Sigmoid colon (tissue), 7 donors: ENCODE measurements around the gene LIMS2. TPM values are rescaled to one million over a fixed set of nuclear protein-coding genes. Genes with fewer than 3 reads are reported as not detected.

Experiments used
- DNase-seq: peaks from one replicate; pipeline ENCODE4 v3.0.0-alpha.2; 2019
- H3K27ac ChIP-seq, 4 donors: fragments of 200-600 bp; sonication (generic); one replicate each; pipeline ENCODE4 v1.5.1; 2016 to 2019; ENCODE audit warnings: mild to moderate bottlenecking in 1 of 4
- H3K27me3 ChIP-seq, 3 donors: fragments of 200-600 bp; sonication (generic); one replicate each; pipeline ENCODE4 v1.5.1; 2019; ENCODE audit warnings: mild to moderate bottlenecking in 1 of 3
- H3K36me3 ChIP-seq, 4 donors: fragments of 200-600 bp; sonication (generic); one replicate each; pipeline ENCODE4 v1.5.1; 2016 to 2019
- H3K4me1 ChIP-seq, 4 donors: fragments of 200-600 bp; sonication (generic); one replicate each; pipeline ENCODE4 v1.5.1; 2017 to 2019
- H3K4me3 ChIP-seq, 4 donors: fragments of 200-600 bp; sonication (generic); one replicate each; pipeline ENCODE4 v1.5.1; 2017 to 2019; ENCODE audit warnings: mild to moderate bottlenecking in 2 of 4, moderate library complexity in 1 of 4
- H3K9me3 ChIP-seq, 4 donors: fragments of 200-600 bp in 3 of 4; sonication (generic) in 3 of 4; one replicate each; pipeline versions ENCODE4 v1.5.1 to v1.6.1; 2013 to 2019
- EP300 ChIP-seq, 4 donors: sonication (generic); formaldehyde crosslinking; IDR thresholded peaks; one replicate each; pipeline ENCODE4 v1.6.1; 2017; ENCODE audit warnings: antibody characterized with exemption in 4 of 4
- POLR2A ChIP-seq, 2 donors: fragments of 450-650 bp; IDR thresholded peaks; one replicate each; pipeline ENCODE4 v1.6.1; 2016; ENCODE audit warnings: antibody characterized with exemption in 2 of 2, mild to moderate bottlenecking in 2 of 2, moderate library complexity in 2 of 2
- POLR2AphosphoS5 ChIP-seq, 4 donors: sonication (generic); formaldehyde crosslinking; IDR thresholded peaks; one replicate each; pipeline ENCODE4 v1.6.1; 2017; ENCODE audit warnings: antibody characterized with exemption in 4 of 4
- WGBS, 2 donors: extraction: QIAGEN DNeasy Blood & Tissue Kit; methylation state at CpG; one replicate each; pipeline ENCODE4 v1.1.7; 2013; 5-methylcytosine and 5-hydroxymethylcytosine counted together
- intact Hi-C: fragments of 100-400 bp; cut with DNase I; formaldehyde crosslinking; loops from one replicate; pipeline ENCODE4 v1.15.1; 2023
- polyA plus RNA-seq, 3 donors: library from polyadenylated mRNA; stranded (reverse); fragments of 200-250 nt; gene quantifications; one replicate each; pipeline ENCODE4 v1.2.3, GENCODE V29; 2013
- total RNA-seq, 4 donors: library from RNA; depleted of rRNA; stranded (reverse); fragments of >200 nt; gene quantifications; one replicate each; pipeline ENCODE4 v1.1.0, GENCODE V29; 2016
- TF ChIP-seq, protein P1 (sequence below), 4 experiments: fragments of 450-650 bp in 3 of 4; fragments of 200-600 bp in 1 of 4; IDR thresholded peaks; one replicate each; pipeline ENCODE4 v1.5.1; 2016 to 2019; ENCODE audit warnings: antibody characterized with exemption in 4 of 4, mild to moderate bottlenecking in 3 of 4, moderate library complexity in 2 of 4
- donor health status: healthy with polysubstance abuse.
- donor health status: Bipolar disorder and iron deficiency.
- donor health status: healthy.

The LIMS2 gene
- total and polyA plus RNA-seq, 7 donors: 3.2 to 357 (median 125) TPM

DNA sequence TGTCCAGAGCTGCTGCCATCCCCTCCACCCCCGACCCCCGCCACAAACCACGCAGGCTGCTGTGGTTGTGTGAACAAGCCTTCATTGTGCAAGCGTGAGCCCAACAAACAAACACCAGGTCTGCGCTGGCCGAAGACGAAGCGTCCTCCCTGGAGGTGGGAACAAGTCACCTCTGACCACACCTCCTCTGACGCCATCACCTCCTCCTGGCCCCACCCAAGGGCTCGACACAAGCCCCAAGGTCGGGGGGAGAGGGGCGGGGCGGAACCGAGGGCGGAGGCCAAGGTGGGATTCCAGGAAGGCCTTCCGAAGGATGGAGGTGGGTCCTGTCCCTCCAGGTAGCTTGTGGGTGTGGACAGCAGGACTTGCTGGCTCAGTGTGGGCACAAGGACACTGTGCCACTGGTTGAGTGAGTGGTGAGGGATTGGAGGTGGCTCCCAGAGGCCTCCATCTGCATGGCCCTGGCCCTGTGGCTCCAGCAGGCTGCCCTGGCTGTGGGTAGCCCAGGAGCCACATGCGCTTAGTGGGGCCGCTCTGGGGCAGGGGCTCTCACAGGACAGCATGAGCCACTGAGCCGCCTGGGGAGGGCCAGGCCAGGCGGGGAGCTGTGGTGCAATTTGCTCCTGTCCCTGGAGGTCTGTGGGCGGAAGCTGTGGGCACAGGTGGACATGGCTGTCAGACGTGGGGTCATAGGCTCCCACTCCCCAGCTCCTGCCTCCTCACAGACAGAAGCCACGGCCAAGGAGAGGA is 36.8 kb downstream of the LIMS2 start:
- peaks cover 0 to 95% (median 79%) of the 10 kb centered on the region in 4 donors for H3K4me1 ChIP-seq
- WGBS, 2 donors: 65 to 73% methylated on average over 23 of the region's 23 CpGs
- intact Hi-C loops: loop anchor here (10.0 kb wide), 1 partner anchor 46 kb away; no protein-coding TSS in a partner anchor
- no peaks in the 10 kb centered on the region for H3K9me3 ChIP-seq
- DNase-seq: no peak
- peak overlapping the region; percentile 85 to 97 (median 92) for H3K27ac ChIP-seq
- peaks cover 34 to 58% (median 44%) of the 10 kb centered on the region in 4 donors for H3K36me3 ChIP-seq
- TF ChIP-seq POLR2A (IDR thresholded peaks at IDR 0.05): no peak
- peak; percentile 11 to 43 (median 28) for TF ChIP-seq POLR2AphosphoS5 (IDR thresholded peaks at IDR 0.05)
- TF ChIP-seq, protein P1, sequence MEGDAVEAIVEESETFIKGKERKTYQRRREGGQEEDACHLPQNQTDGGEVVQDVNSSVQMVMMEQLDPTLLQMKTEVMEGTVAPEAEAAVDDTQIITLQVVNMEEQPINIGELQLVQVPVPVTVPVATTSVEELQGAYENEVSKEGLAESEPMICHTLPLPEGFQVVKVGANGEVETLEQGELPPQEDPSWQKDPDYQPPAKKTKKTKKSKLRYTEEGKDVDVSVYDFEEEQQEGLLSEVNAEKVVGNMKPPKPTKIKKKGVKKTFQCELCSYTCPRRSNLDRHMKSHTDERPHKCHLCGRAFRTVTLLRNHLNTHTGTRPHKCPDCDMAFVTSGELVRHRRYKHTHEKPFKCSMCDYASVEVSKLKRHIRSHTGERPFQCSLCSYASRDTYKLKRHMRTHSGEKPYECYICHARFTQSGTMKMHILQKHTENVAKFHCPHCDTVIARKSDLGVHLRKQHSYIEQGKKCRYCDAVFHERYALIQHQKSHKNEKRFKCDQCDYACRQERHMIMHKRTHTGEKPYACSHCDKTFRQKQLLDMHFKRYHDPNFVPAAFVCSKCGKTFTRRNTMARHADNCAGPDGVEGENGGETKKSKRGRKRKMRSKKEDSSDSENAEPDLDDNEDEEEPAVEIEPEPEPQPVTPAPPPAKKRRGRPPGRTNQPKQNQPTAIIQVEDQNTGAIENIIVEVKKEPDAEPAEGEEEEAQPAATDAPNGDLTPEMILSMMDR (IDR thresholded peaks at IDR 0.05): no peak
- no peak for TF ChIP-seq EP300 (IDR thresholded peaks at IDR 0.05)
- H3K4me3 ChIP-seq: no peak overlapping the region
- H3K27me3 ChIP-seq: no peaks in the 10 kb centered on the region

DNA sequence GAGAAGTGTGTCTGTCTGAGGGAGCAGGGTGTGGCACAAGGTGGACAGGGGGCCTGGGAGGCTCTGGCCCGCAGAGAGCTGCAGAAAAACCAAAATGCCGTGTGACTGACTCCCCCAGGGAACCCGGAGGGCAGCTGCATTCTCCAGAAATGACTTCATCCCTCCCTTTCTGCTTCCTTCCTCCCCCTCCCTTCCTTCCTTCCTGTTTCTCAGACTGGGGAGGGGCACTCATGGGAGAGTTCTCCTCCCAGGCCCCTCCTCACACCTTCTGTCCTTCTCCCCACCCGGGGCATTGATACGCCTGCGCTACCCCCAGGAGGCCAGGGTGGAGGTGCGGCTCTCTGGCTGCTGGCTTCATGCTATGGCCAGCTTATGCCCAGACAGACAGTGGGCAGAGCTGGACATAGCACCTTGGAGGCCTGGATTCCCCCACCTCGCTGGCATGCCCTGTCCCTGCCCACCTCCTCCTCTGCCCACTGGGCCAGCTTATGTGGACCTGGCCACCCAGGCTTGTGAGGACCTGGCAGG is 37.5 kb downstream of the LIMS2 start:
- no peak for TF ChIP-seq EP300 (IDR thresholded peaks at IDR 0.05)
- TF ChIP-seq POLR2AphosphoS5 (IDR thresholded peaks at IDR 0.05): peak in 2 of 4 donors; percentile 31 to 45
- 39 to 68% methylated on average over 8 of the region's 8 CpGs for WGBS, 2 donors
- Histone ChIP-seq H3K27me3 (no peaks in the 10 kb centered on the region), H3K4me3 (no peak overlapping the region), H3K36me3 (peaks cover 32 to 51% (median 41%) of the 10 kb centered on the region in 4 donors), H3K27ac (peak overlapping the region; percentile 85 to 97 (median 92)), H3K4me1 (peaks cover 0 to 95% (median 79%) of the 10 kb centered on the region in 4 donors), H3K9me3 (no peaks in the 10 kb centered on the region)
- no peak for DNase-seq
- intact Hi-C loops: loop anchor here (10.0 kb wide), 1 partner anchor 47 kb away; no protein-coding TSS in a partner anchor

DNA sequence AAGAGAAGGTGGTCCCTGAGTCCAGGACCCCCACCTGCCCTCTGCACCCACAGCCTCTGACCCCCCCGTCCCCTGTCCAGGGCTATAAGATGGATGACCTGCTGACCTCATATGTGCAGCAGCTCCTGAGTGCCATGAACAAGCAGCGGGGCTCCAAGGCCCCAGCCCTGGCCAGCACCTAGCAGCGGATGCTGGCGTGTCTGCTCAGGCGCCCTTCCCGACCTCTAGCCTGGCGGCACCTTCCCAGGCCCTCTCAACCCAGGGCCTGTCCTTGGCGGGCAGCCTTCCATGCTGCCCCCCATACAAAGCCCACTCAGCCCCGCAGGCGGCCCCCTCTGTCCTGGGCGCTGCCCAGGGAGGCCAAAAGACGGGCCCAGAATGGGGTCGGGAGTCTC is 38.1 kb downstream of the LIMS2 start:
- no peaks in the 10 kb centered on the region for H3K9me3 ChIP-seq
- H3K27me3 ChIP-seq: no peaks in the 10 kb centered on the region
- DNase-seq: no peak
- intact Hi-C loops: loop anchor here (10.0 kb wide), 1 partner anchor 48 kb away; no protein-coding TSS in a partner anchor
- 75 to 87% methylated on average over 13 of the region's 13 CpGs for WGBS, 2 donors
- H3K4me3 ChIP-seq: no peak overlapping the region
- H3K4me1 ChIP-seq: peaks cover 0 to 95% (median 79%) of the 10 kb centered on the region in 4 donors
- TF ChIP-seq POLR2AphosphoS5 (IDR thresholded peaks at IDR 0.05) (peak; percentile 2 to 35 (median 14)), EP300 (IDR thresholded peaks at IDR 0.05) (no peak)
- H3K27ac ChIP-seq: peak overlapping the region; percentile 85 to 97 (median 92)
- peaks cover 30 to 46% (median 37%) of the 10 kb centered on the region in 4 donors for H3K36me3 ChIP-seq

DNA sequence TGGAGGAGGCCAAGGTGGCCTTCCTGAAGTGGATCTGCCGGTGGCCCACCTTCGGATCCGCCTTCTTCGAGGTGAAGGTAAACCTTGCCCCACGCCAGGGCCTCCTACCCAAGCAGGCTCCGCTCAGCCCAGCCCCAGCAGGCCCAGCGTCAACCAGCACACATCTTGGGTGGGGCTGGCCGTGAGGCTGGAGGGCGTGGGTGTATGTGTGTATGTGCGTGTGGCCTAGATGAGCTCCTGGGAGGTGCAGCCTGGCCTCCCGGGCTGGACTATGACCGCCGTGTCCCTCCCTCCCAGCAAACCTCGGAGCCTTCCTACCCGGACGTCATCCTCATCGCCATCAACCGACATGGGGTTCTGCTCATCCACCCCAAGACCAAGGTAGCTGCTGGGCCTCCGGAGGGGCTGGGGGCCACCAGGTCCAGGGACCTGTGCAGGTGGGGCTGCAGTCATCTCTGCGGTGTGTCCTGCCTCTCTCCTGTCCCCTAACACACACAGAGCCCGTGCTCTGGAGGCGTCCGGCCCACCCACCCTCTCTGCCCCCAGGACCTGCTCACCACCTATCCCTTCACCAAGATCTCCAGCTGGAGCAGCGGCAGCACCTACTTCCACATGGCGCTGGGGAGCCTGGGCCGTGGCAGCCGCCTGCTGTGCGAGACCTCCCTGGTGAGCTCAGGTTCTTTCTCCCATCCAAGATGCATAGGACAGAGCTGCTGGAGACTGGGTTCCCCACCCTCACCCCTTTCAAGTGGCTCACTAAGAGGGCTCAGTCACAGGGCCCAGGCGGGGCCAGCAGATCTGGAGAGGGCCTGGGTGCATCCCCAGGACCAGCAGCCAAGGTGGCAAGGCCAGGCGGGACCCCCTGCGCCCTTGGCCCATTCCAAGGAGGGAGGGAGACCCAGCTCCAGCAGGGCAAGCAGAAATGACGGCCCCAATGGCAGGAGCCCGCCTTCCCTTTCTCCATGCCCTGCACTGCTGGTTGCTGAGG is 38.8 kb downstream of the LIMS2 start:
- DNase-seq: no peak
- peak in 3 of 4 donors; percentile 20 to 71 (median 68) for TF ChIP-seq POLR2AphosphoS5 (IDR thresholded peaks at IDR 0.05)
- TF ChIP-seq, protein P1 (IDR thresholded peaks at IDR 0.05): no peak
- Histone ChIP-seq H3K27ac (peak overlapping the region; percentile 85 to 97 (median 92)), H3K9me3 (no peaks in the 10 kb centered on the region), H3K4me3 (no peak overlapping the region), H3K4me1 (peaks cover 0 to 96% (median 81%) of the 10 kb centered on the region in 4 donors), H3K36me3 (peaks cover 29 to 39% (median 31%) of the 10 kb centered on the region in 4 donors), H3K27me3 (no peaks in the 10 kb centered on the region)
- intact Hi-C loops: loop anchor here (10.0 kb wide), 1 partner anchor 48 kb away; no protein-coding TSS in a partner anchor
- WGBS, 2 donors: 63 to 86% methylated on average over 33 of the region's 33 CpGs
